IMR-90 (cell line): ENCODE data around the gene IRF4. TPM values are rescaled to one million over a fixed set of nuclear protein-coding genes. Genes with fewer than 3 reads are reported as not detected.

Experiments
- ATAC-seq: fragments of 200-7000 bp; cut with Tn5 transposase; 2 replicates; pipeline ENCODE4 v1.9.1; 2020; ENCODE audit warnings: low read depth, mild to moderate bottlenecking, moderate library complexity
- BruUV-seq: library from RNA; stranded (reverse); fragments of 400-500 nt; replicated peaks from 2 replicates; lab custom pipeline; 2021; lab: Mats Ljungman, UMichigan
- CTCF ChIA-PET: fragments of 300-600 bp; formaldehyde crosslinking; extraction: SDS; loops from one replicate; lab custom pipeline; 2021; ENCODE audit warnings: antibody characterized with exemption; lab: Yijun Ruan, JAX
- POLR2A ChIA-PET: fragments of 300-600 bp; sonication (Branson Sonifier 250); formaldehyde crosslinking; loops from one replicate; lab custom pipeline; 2022; ENCODE audit warnings: antibody characterized with exemption; ENCODE audit not compliant: unreplicated experiment; lab: Charles Lee
- DNase-seq: peaks from one replicate; pipeline ENCODE4 v3.0.0; 2013
- H2AFZ ChIP-seq: replicated peaks from 2 replicates; pipeline ENCODE3; 2013; ENCODE audit warnings: low read length, mild to moderate bottlenecking; ENCODE audit not compliant: poor library complexity
- H2AK5ac ChIP-seq: 2 replicates; pipeline ENCODE4 v1.6.1; 2013; ENCODE audit warnings: low read depth, low read length, inconsistent platforms
- H2AK9ac ChIP-seq: replicated peaks from 2 replicates; pipeline ENCODE3; 2013; ENCODE audit warnings: mild to moderate bottlenecking, low read depth, low read length, moderate library complexity; ENCODE audit not compliant: poor library complexity
- H2BK120ac ChIP-seq: 2 replicates; pipeline ENCODE4 v1.6.1; 2013; ENCODE audit warnings: low read depth, low read length, inconsistent platforms
- H2BK15ac ChIP-seq: 3 replicates; pipeline ENCODE4 v1.6.1; 2013; ENCODE audit warnings: low read depth, low read length, inconsistent platforms
- H2BK20ac ChIP-seq: 2 replicates; pipeline ENCODE4 v1.6.1; 2013; ENCODE audit warnings: low read depth, mild to moderate bottlenecking, inconsistent platforms, low read length, moderate library complexity
- H2BK5ac ChIP-seq: 2 replicates; pipeline ENCODE4 v1.6.1; 2013; ENCODE audit warnings: mild to moderate bottlenecking, low read depth, low read length, inconsistent platforms; ENCODE audit not compliant: poor library complexity, severe bottlenecking
- H3K14ac ChIP-seq: replicated peaks from 2 replicates; pipeline ENCODE4 v1.6.1; 2013; ENCODE audit warnings: low read depth, low read length, inconsistent platforms
- H3K18ac ChIP-seq: 2 replicates; pipeline ENCODE4 v1.6.1; 2013; ENCODE audit warnings: low read depth, low read length, control low read depth
- H3K23ac ChIP-seq: 2 replicates; pipeline ENCODE4 v1.6.1; 2013; ENCODE audit warnings: low read depth, low read length, inconsistent platforms
- H3K27ac ChIP-seq: 2 replicates; pipeline ENCODE4 v1.5.1; 2013; ENCODE audit warnings: mild to moderate bottlenecking, control low read depth, low read length; ENCODE audit not compliant: insufficient read depth
- H3K27me3 ChIP-seq: 2 replicates; pipeline ENCODE4 v1.6.1; 2013; ENCODE audit warnings: low read length; ENCODE audit not compliant: control insufficient read depth, insufficient read depth
- H3K36me3 ChIP-seq: 2 replicates; pipeline ENCODE4 v1.6.1; 2013; ENCODE audit warnings: low read length, mixed read lengths; ENCODE audit not compliant: control insufficient read depth, insufficient read depth
- H3K4ac ChIP-seq: 2 replicates; pipeline ENCODE4 v1.6.1; 2013; ENCODE audit warnings: low read depth, low read length, inconsistent platforms
- H3K4me1 ChIP-seq: 2 replicates; pipeline ENCODE4 v1.6.1; 2013; ENCODE audit warnings: low read length, mixed read lengths; ENCODE audit not compliant: control insufficient read depth, insufficient read depth
- H3K4me2 ChIP-seq: 2 replicates; pipeline ENCODE4 v1.6.1; 2013; ENCODE audit warnings: low read depth, mild to moderate bottlenecking, control low read depth, low read length, moderate library complexity
- H3K4me3 ChIP-seq: 2 replicates; pipeline ENCODE4 v1.5.1; 2013; ENCODE audit warnings: low read depth, mild to moderate bottlenecking, control low read depth, low read length, moderate library complexity; ENCODE audit not compliant: insufficient read depth
- H3K56ac ChIP-seq: 2 replicates; pipeline ENCODE4 v1.6.1; 2013; ENCODE audit warnings: low read length, inconsistent platforms; ENCODE audit not compliant: insufficient read depth; ENCODE audit errors: extremely low read depth
- H3K79me1 ChIP-seq, 2 experiments: 2 replicates each; pipeline ENCODE4 v1.6.1; 2013; ENCODE audit warnings: low read length in 2 of 2, inconsistent platforms in 1 of 2, low read depth in 1 of 2
- H3K9ac ChIP-seq: 2 replicates; pipeline ENCODE4 v1.6.1; 2013; ENCODE audit warnings: low read depth, low read length, control low read depth
- H3K9me1 ChIP-seq: 2 replicates; pipeline ENCODE4 v1.6.1; 2013; ENCODE audit warnings: low read length, inconsistent platforms; ENCODE audit not compliant: insufficient read depth
- H3K9me3 ChIP-seq: 2 replicates; pipeline ENCODE4 v1.6.1; 2013; ENCODE audit warnings: low read length; ENCODE audit not compliant: control insufficient read depth, insufficient read depth
- H4K20me1 ChIP-seq: 2 replicates; pipeline ENCODE4 v1.6.1; 2013; ENCODE audit warnings: low read length, inconsistent platforms; ENCODE audit not compliant: insufficient read depth
- H4K5ac ChIP-seq: 2 replicates; pipeline ENCODE4 v1.6.1; 2013; ENCODE audit warnings: mild to moderate bottlenecking, low read depth, low read length, control low read depth
- H4K8ac ChIP-seq, 2 experiments: 2 replicates each; pipeline ENCODE4 v1.6.1; 2013; ENCODE audit warnings: low read depth in 2 of 2, low read length in 2 of 2, control low read depth in 1 of 2, inconsistent platforms in 1 of 2
- H4K91ac ChIP-seq: 2 replicates; pipeline ENCODE4 v1.6.1; 2013; ENCODE audit warnings: low read depth, low read length, inconsistent platforms; ENCODE audit not compliant: insufficient read depth
- BHLHE40 ChIP-seq: fragments of 150-350 bp; IDR thresholded peaks from 2 replicates; pipeline ENCODE4 v1.6.1; 2016; ENCODE audit warnings: mild to moderate bottlenecking, low read depth, low read length
- CEBPB ChIP-seq: IDR thresholded peaks from 2 replicates; pipeline ENCODE4 v1.6.1; 2012; ENCODE audit warnings: low read depth, low read length, improper control_type of control experiment
- CHD1 ChIP-seq: IDR thresholded peaks from 2 replicates; pipeline ENCODE4 v1.6.1; 2012; ENCODE audit warnings: low read depth, low read length, improper control_type of control experiment
- CTCF ChIP-seq: conservative IDR thresholded peaks from 2 replicates; pipeline ENCODE4 v1.5.1; 2012; ENCODE audit warnings: mild to moderate bottlenecking, low read depth, low read length, improper control_type of control experiment
- MAZ ChIP-seq: IDR thresholded peaks from 2 replicates; pipeline ENCODE4 v1.6.1; 2012; ENCODE audit warnings: low read depth, mild to moderate bottlenecking, low read length, improper control_type of control experiment, moderate library complexity, borderline replicate concordance
- POLR2A ChIP-seq: IDR thresholded peaks from 2 replicates; pipeline ENCODE4 v1.6.1; 2012; ENCODE audit warnings: mild to moderate bottlenecking, low read depth, low read length
- RCOR1 ChIP-seq: IDR thresholded peaks from 2 replicates; pipeline ENCODE4 v1.6.1; 2012; ENCODE audit warnings: mild to moderate bottlenecking, low read length, improper control_type of control experiment; ENCODE audit not compliant: insufficient replicate concordance
- RFX5 ChIP-seq: IDR thresholded peaks from 2 replicates; pipeline ENCODE4 v1.8.0; 2012; ENCODE audit warnings: low read depth, mild to moderate bottlenecking, low read length, moderate library complexity
- SMC3 ChIP-seq: fragments of 150-350 bp; IDR thresholded peaks from 2 replicates; pipeline ENCODE4 v1.6.1; 2016; ENCODE audit warnings: low read depth, mild to moderate bottlenecking, antibody characterized with exemption, low read length, moderate library complexity
- WGBS, 2 experiments: methylation state at CpG; one replicate each; pipeline versions ENCODE4 v1.1.5 to v1.1.7; 2013; ENCODE audit warnings: missing lambda C conversion rate in 2 of 2; ENCODE audit not compliant: insufficient read length in 1 of 2; ENCODE audit errors: extremely low coverage in 2 of 2; 5-methylcytosine and 5-hydroxymethylcytosine counted together
- dilution Hi-C: fragments of 300-500 bp; cut with HindIII; formaldehyde crosslinking; loops from one replicate; pipeline ENCODE4 v1.14.3; 2018; ENCODE audit warnings: low sequenced_read_pairs; ENCODE audit not compliant: unreplicated experiment
- in situ Hi-C: fragments of 300-500 bp; cut with MboI; formaldehyde crosslinking; loops from 3 replicates; pipeline ENCODE4 v1.14.3; 2019; ENCODE audit warnings: low sequenced_read_pairs, inconsistent platforms, mixed read lengths
- intact Hi-C: fragments of 100-400 bp; cut with micrococcal nuclease; formaldehyde crosslinking; loops from 2 replicates; pipeline ENCODE4 v1.10.0; 2022
- polyA plus RNA-seq, 3 experiments: library from polyadenylated mRNA; depleted of rRNA; stranded (reverse); fragments of >200 nt; gene quantifications; 2 replicates each; pipeline ENCODE4 v1.2.3, GENCODE V29; 2012; ENCODE audit warnings: low replicate concordance in 1 of 3
- total RNA-seq: library from RNA; depleted of rRNA; stranded (reverse); fragments of >200 nt; gene quantifications from 2 replicates; pipeline ENCODE4 v1.2.3, GENCODE V29; 2012

The IRF4 gene
- total and polyA plus RNA-seq, 2 of the 4 experiments (the other 2 are of a cell fraction), result not detected

DNA sequence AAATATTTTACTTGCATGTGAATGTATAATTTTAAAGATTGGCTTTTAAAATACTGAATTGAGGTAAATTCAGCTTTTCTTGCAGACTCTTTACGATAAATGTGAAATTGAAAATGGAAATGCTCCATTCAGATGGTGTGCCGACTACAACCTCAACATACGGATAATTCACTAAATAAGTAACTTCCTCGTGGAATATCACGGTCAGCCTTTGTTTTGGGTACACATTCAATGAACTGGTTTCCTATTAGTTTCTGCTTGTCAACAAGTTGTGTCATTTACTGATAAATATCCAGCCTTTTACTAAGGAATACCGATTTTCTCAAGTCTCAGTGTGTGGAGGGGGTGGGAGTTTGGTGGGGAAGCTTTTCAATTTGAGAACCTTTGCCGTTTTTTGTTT is 2.4 kb upstream of the IRF4 start:
- H3K4me2 ChIP-seq, result no peak overlapping the region
- TF ChIP-seq RFX5 (no peak), BHLHE40 (no peak), MAZ (no peak), CHD1 (no peak), CEBPB (no peak), POLR2A (no peak), RCOR1 (no peak), CTCF (no peak), SMC3 (no peak)
- H4K5ac ChIP-seq, result no peak overlapping the region
- no peaks in the 10 kb centered on the region for H3K36me3 ChIP-seq
- H3K56ac ChIP-seq, result no peak overlapping the region
- BruUV-seq, result no TSS peak
- 0 out of 2 replicates have a peak, but pooled peaks cover 1% of the 10 kb centered on the region for H3K4me1 ChIP-seq
- H2BK120ac ChIP-seq, result no peak overlapping the region
- H3K9me3 ChIP-seq, result no peaks in the 10 kb centered on the region
- WGBS, 2 experiments, result no CpG with 5 or more reads among the region's 7 CpGs
- no peaks in the 10 kb centered on the region for H3K79me1 ChIP-seq
- no peak overlapping the region for H3K14ac ChIP-seq
- intact Hi-C loops (no loop called here), dilution Hi-C loops (no loop called here), in situ Hi-C loops (no loop called here)
- no peak overlapping the region for H3K4me3 ChIP-seq
- no peak overlapping the region for H2BK15ac ChIP-seq
- H3K4ac ChIP-seq, result no peak overlapping the region
- H4K20me1 ChIP-seq, result no peaks in the 10 kb centered on the region
- no peak overlapping the region for H2AK9ac ChIP-seq
- H3K9me1 ChIP-seq, result no peaks in the 10 kb centered on the region
- ChIA-PET CTCF (no interaction called here), POLR2A (no interaction called here)
- ATAC-seq, result no peak
- H3K18ac ChIP-seq, result no peak overlapping the region
- no peak overlapping the region for H4K8ac ChIP-seq
- H2BK5ac ChIP-seq, result no peak overlapping the region
- H3K23ac ChIP-seq, result no peak overlapping the region
- no peak overlapping the region for H4K91ac ChIP-seq
- no peak overlapping the region for H3K27ac ChIP-seq
- no peak overlapping the region for H2AK5ac ChIP-seq
- no peak for DNase-seq
- H3K9ac ChIP-seq, result no peak overlapping the region
- H2AFZ ChIP-seq, result no peak overlapping the region
- no peak overlapping the region for H2BK20ac ChIP-seq
- H3K27me3 ChIP-seq, result peaks cover 67% of the 10 kb centered on the region
